IMR-90 (cell line): Measurements from ENCODE around the gene TECTB. TPM values are rescaled to one million over a fixed set of nuclear protein-coding genes. Genes with fewer than 3 reads are reported as not detected.

Experiments used
- ATAC-seq: fragments of 200-7000 bp; cut with Tn5 transposase; 2 replicates; pipeline ENCODE4 v1.9.1; 2020; ENCODE audit warnings: low read depth, mild to moderate bottlenecking, moderate library complexity
- BruUV-seq: library from RNA; stranded (reverse); fragments of 400-500 nt; replicated peaks from 2 replicates; lab custom pipeline; 2021; lab: Mats Ljungman, UMichigan
- CTCF ChIA-PET: fragments of 300-600 bp; formaldehyde crosslinking; extraction: SDS; loops from one replicate; lab custom pipeline; 2021; ENCODE audit warnings: antibody characterized with exemption; lab: Yijun Ruan, JAX
- POLR2A ChIA-PET: fragments of 300-600 bp; sonication (Branson Sonifier 250); formaldehyde crosslinking; loops from one replicate; lab custom pipeline; 2022; ENCODE audit warnings: antibody characterized with exemption; ENCODE audit not compliant: unreplicated experiment; lab: Charles Lee
- DNase-seq: peaks from one replicate; pipeline ENCODE4 v3.0.0; 2013
- H2AFZ ChIP-seq: replicated peaks from 2 replicates; pipeline ENCODE3; 2013; ENCODE audit warnings: low read length, mild to moderate bottlenecking; ENCODE audit not compliant: poor library complexity
- H2AK5ac ChIP-seq: 2 replicates; pipeline ENCODE4 v1.6.1; 2013; ENCODE audit warnings: low read depth, low read length, inconsistent platforms
- H2AK9ac ChIP-seq: replicated peaks from 2 replicates; pipeline ENCODE3; 2013; ENCODE audit warnings: mild to moderate bottlenecking, low read depth, low read length, moderate library complexity; ENCODE audit not compliant: poor library complexity
- H2BK120ac ChIP-seq: 2 replicates; pipeline ENCODE4 v1.6.1; 2013; ENCODE audit warnings: low read depth, low read length, inconsistent platforms
- H2BK15ac ChIP-seq: 3 replicates; pipeline ENCODE4 v1.6.1; 2013; ENCODE audit warnings: low read depth, low read length, inconsistent platforms
- H2BK20ac ChIP-seq: 2 replicates; pipeline ENCODE4 v1.6.1; 2013; ENCODE audit warnings: low read depth, mild to moderate bottlenecking, inconsistent platforms, low read length, moderate library complexity
- H2BK5ac ChIP-seq: 2 replicates; pipeline ENCODE4 v1.6.1; 2013; ENCODE audit warnings: mild to moderate bottlenecking, low read depth, low read length, inconsistent platforms; ENCODE audit not compliant: poor library complexity, severe bottlenecking
- H3K14ac ChIP-seq: replicated peaks from 2 replicates; pipeline ENCODE4 v1.6.1; 2013; ENCODE audit warnings: low read depth, low read length, inconsistent platforms
- H3K18ac ChIP-seq: 2 replicates; pipeline ENCODE4 v1.6.1; 2013; ENCODE audit warnings: low read depth, low read length, control low read depth
- H3K23ac ChIP-seq: 2 replicates; pipeline ENCODE4 v1.6.1; 2013; ENCODE audit warnings: low read depth, low read length, inconsistent platforms
- H3K27ac ChIP-seq: 2 replicates; pipeline ENCODE4 v1.5.1; 2013; ENCODE audit warnings: mild to moderate bottlenecking, control low read depth, low read length; ENCODE audit not compliant: insufficient read depth
- H3K27me3 ChIP-seq: 2 replicates; pipeline ENCODE4 v1.6.1; 2013; ENCODE audit warnings: low read length; ENCODE audit not compliant: control insufficient read depth, insufficient read depth
- H3K36me3 ChIP-seq: 2 replicates; pipeline ENCODE4 v1.6.1; 2013; ENCODE audit warnings: low read length, mixed read lengths; ENCODE audit not compliant: control insufficient read depth, insufficient read depth
- H3K4ac ChIP-seq: 2 replicates; pipeline ENCODE4 v1.6.1; 2013; ENCODE audit warnings: low read depth, low read length, inconsistent platforms
- H3K4me1 ChIP-seq: 2 replicates; pipeline ENCODE4 v1.6.1; 2013; ENCODE audit warnings: low read length, mixed read lengths; ENCODE audit not compliant: control insufficient read depth, insufficient read depth
- H3K4me2 ChIP-seq: 2 replicates; pipeline ENCODE4 v1.6.1; 2013; ENCODE audit warnings: low read depth, mild to moderate bottlenecking, control low read depth, low read length, moderate library complexity
- H3K4me3 ChIP-seq: 2 replicates; pipeline ENCODE4 v1.5.1; 2013; ENCODE audit warnings: low read depth, mild to moderate bottlenecking, control low read depth, low read length, moderate library complexity; ENCODE audit not compliant: insufficient read depth
- H3K56ac ChIP-seq: 2 replicates; pipeline ENCODE4 v1.6.1; 2013; ENCODE audit warnings: low read length, inconsistent platforms; ENCODE audit not compliant: insufficient read depth; ENCODE audit errors: extremely low read depth
- H3K79me1 ChIP-seq, 2 experiments: 2 replicates each; pipeline ENCODE4 v1.6.1; 2013; ENCODE audit warnings: low read length in 2 of 2, inconsistent platforms in 1 of 2, low read depth in 1 of 2
- H3K9ac ChIP-seq: 2 replicates; pipeline ENCODE4 v1.6.1; 2013; ENCODE audit warnings: low read depth, low read length, control low read depth
- H3K9me1 ChIP-seq: 2 replicates; pipeline ENCODE4 v1.6.1; 2013; ENCODE audit warnings: low read length, inconsistent platforms; ENCODE audit not compliant: insufficient read depth
- H3K9me3 ChIP-seq: 2 replicates; pipeline ENCODE4 v1.6.1; 2013; ENCODE audit warnings: low read length; ENCODE audit not compliant: control insufficient read depth, insufficient read depth
- H4K20me1 ChIP-seq: 2 replicates; pipeline ENCODE4 v1.6.1; 2013; ENCODE audit warnings: low read length, inconsistent platforms; ENCODE audit not compliant: insufficient read depth
- H4K5ac ChIP-seq: 2 replicates; pipeline ENCODE4 v1.6.1; 2013; ENCODE audit warnings: mild to moderate bottlenecking, low read depth, low read length, control low read depth
- H4K8ac ChIP-seq, 2 experiments: 2 replicates each; pipeline ENCODE4 v1.6.1; 2013; ENCODE audit warnings: low read depth in 2 of 2, low read length in 2 of 2, control low read depth in 1 of 2, inconsistent platforms in 1 of 2
- H4K91ac ChIP-seq: 2 replicates; pipeline ENCODE4 v1.6.1; 2013; ENCODE audit warnings: low read depth, low read length, inconsistent platforms; ENCODE audit not compliant: insufficient read depth
- BHLHE40 ChIP-seq: fragments of 150-350 bp; IDR thresholded peaks from 2 replicates; pipeline ENCODE4 v1.6.1; 2016; ENCODE audit warnings: mild to moderate bottlenecking, low read depth, low read length
- CEBPB ChIP-seq: IDR thresholded peaks from 2 replicates; pipeline ENCODE4 v1.6.1; 2012; ENCODE audit warnings: low read depth, low read length, improper control_type of control experiment
- CHD1 ChIP-seq: IDR thresholded peaks from 2 replicates; pipeline ENCODE4 v1.6.1; 2012; ENCODE audit warnings: low read depth, low read length, improper control_type of control experiment
- CTCF ChIP-seq: conservative IDR thresholded peaks from 2 replicates; pipeline ENCODE4 v1.5.1; 2012; ENCODE audit warnings: mild to moderate bottlenecking, low read depth, low read length, improper control_type of control experiment
- FOS ChIP-seq: fragments of 150-350 bp; IDR thresholded peaks from 2 replicates; pipeline ENCODE4 v1.6.1; 2016; ENCODE audit warnings: low read depth, low read length
- MAFK ChIP-seq: IDR thresholded peaks from 2 replicates; pipeline ENCODE4 v1.6.1; 2012; ENCODE audit warnings: low read depth, low read length, improper control_type of control experiment
- MAZ ChIP-seq: IDR thresholded peaks from 2 replicates; pipeline ENCODE4 v1.6.1; 2012; ENCODE audit warnings: low read depth, mild to moderate bottlenecking, low read length, improper control_type of control experiment, moderate library complexity, borderline replicate concordance
- MXI1 ChIP-seq: IDR thresholded peaks from 2 replicates; pipeline ENCODE4 v1.6.1; 2012; ENCODE audit warnings: low read depth, mild to moderate bottlenecking, low read length, moderate library complexity, borderline replicate concordance
- NFE2L2 ChIP-seq: fragments of 150-350 bp; IDR thresholded peaks from 2 replicates; pipeline ENCODE4 v1.6.1; 2016; ENCODE audit warnings: low read depth, mild to moderate bottlenecking, low read length
- POLR2A ChIP-seq: IDR thresholded peaks from 2 replicates; pipeline ENCODE4 v1.6.1; 2012; ENCODE audit warnings: mild to moderate bottlenecking, low read depth, low read length
- RAD21 ChIP-seq: IDR thresholded peaks from 2 replicates; pipeline ENCODE4 v1.6.1; 2012; ENCODE audit warnings: low read length, improper control_type of control experiment
- RCOR1 ChIP-seq: IDR thresholded peaks from 2 replicates; pipeline ENCODE4 v1.6.1; 2012; ENCODE audit warnings: mild to moderate bottlenecking, low read length, improper control_type of control experiment; ENCODE audit not compliant: insufficient replicate concordance
- RFX5 ChIP-seq: IDR thresholded peaks from 2 replicates; pipeline ENCODE4 v1.8.0; 2012; ENCODE audit warnings: low read depth, mild to moderate bottlenecking, low read length, moderate library complexity
- SMC3 ChIP-seq: fragments of 150-350 bp; IDR thresholded peaks from 2 replicates; pipeline ENCODE4 v1.6.1; 2016; ENCODE audit warnings: low read depth, mild to moderate bottlenecking, antibody characterized with exemption, low read length, moderate library complexity
- WGBS, 2 experiments: methylation state at CpG; one replicate each; pipeline versions ENCODE4 v1.1.5 to v1.1.7; 2013; ENCODE audit warnings: missing lambda C conversion rate in 2 of 2; ENCODE audit not compliant: insufficient read length in 1 of 2; ENCODE audit errors: extremely low coverage in 2 of 2; 5-methylcytosine and 5-hydroxymethylcytosine counted together
- dilution Hi-C: fragments of 300-500 bp; cut with HindIII; formaldehyde crosslinking; loops from one replicate; pipeline ENCODE4 v1.14.3; 2018; ENCODE audit warnings: low sequenced_read_pairs; ENCODE audit not compliant: unreplicated experiment
- in situ Hi-C: fragments of 300-500 bp; cut with MboI; formaldehyde crosslinking; loops from 3 replicates; pipeline ENCODE4 v1.14.3; 2019; ENCODE audit warnings: low sequenced_read_pairs, inconsistent platforms, mixed read lengths
- intact Hi-C: fragments of 100-400 bp; cut with micrococcal nuclease; formaldehyde crosslinking; loops from 2 replicates; pipeline ENCODE4 v1.10.0; 2022
- polyA plus RNA-seq, 3 experiments: library from polyadenylated mRNA; depleted of rRNA; stranded (reverse); fragments of >200 nt; gene quantifications; 2 replicates each; pipeline ENCODE4 v1.2.3, GENCODE V29; 2012; ENCODE audit warnings: low replicate concordance in 1 of 3
- total RNA-seq: library from RNA; depleted of rRNA; stranded (reverse); fragments of >200 nt; gene quantifications from 2 replicates; pipeline ENCODE4 v1.2.3, GENCODE V29; 2012
- TF ChIP-seq, protein P1 (sequence below): fragments of 150-350 bp; IDR thresholded peaks from 2 replicates; pipeline ENCODE4 v1.6.1; 2017; ENCODE audit warnings: mild to moderate bottlenecking, antibody characterized with exemption, low read length, low read depth
- TF ChIP-seq, protein P2 (sequence below): fragments of 150-350 bp; IDR thresholded peaks from 2 replicates; pipeline ENCODE4 v1.6.1; 2016; ENCODE audit warnings: low read depth, mild to moderate bottlenecking, low read length, moderate library complexity, borderline replicate concordance

The TECTB gene
- total and polyA plus RNA-seq, 2 of the 4 experiments (the other 2 are of a cell fraction) = not detected

GRCh38 chr10:112250555-112250954 lies 32.6 kb upstream of the TECTB start:
- no peak for TF ChIP-seq RAD21
- TF ChIP-seq POLR2A = no peak
- no peak for TF ChIP-seq MXI1
- TF ChIP-seq BHLHE40 = no peak
- TF ChIP-seq NFE2L2 = no peak
- TF ChIP-seq MAZ = no peak
- TF ChIP-seq, protein P1, sequence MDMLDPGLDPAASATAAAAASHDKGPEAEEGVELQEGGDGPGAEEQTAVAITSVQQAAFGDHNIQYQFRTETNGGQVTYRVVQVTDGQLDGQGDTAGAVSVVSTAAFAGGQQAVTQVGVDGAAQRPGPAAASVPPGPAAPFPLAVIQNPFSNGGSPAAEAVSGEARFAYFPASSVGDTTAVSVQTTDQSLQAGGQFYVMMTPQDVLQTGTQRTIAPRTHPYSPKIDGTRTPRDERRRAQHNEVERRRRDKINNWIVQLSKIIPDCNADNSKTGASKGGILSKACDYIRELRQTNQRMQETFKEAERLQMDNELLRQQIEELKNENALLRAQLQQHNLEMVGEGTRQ = no peak
- no peak for TF ChIP-seq RCOR1
- TF ChIP-seq, protein P2, sequence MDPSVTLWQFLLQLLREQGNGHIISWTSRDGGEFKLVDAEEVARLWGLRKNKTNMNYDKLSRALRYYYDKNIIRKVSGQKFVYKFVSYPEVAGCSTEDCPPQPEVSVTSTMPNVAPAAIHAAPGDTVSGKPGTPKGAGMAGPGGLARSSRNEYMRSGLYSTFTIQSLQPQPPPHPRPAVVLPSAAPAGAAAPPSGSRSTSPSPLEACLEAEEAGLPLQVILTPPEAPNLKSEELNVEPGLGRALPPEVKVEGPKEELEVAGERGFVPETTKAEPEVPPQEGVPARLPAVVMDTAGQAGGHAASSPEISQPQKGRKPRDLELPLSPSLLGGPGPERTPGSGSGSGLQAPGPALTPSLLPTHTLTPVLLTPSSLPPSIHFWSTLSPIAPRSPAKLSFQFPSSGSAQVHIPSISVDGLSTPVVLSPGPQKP = no peak
- no peak for TF ChIP-seq SMC3
- no peak for TF ChIP-seq CTCF
- no peak for TF ChIP-seq CHD1
- no peak for TF ChIP-seq MAFK
- TF ChIP-seq CEBPB = no peak
- TF ChIP-seq RFX5 = no peak
- TF ChIP-seq FOS = no peak
- Histone ChIP-seq H4K20me1 (no peaks in the 10 kb centered on the region), H3K14ac (no peak overlapping the region), H3K4me1 (no peaks in the 10 kb centered on the region), H3K4me3 (no peak overlapping the region), H3K27ac (no peak overlapping the region; the same call in 1 of the 2 replicates), H2BK20ac (no peak overlapping the region), H3K4ac (no peak overlapping the region), H3K79me1 (no peaks in the 10 kb centered on the region), H2BK5ac (no peak overlapping the region), H3K27me3 (no peaks in the 10 kb centered on the region), H2AFZ (no peak overlapping the region), H3K9me3 (peaks cover 8% of the 10 kb centered on the region), H3K9me1 (no peaks in the 10 kb centered on the region), H2AK9ac (no peak overlapping the region), H2BK15ac (no peak overlapping the region), H3K56ac (no peak overlapping the region), H4K5ac (no peak overlapping the region), H3K23ac (no peak overlapping the region), H3K9ac (no peak overlapping the region), H2BK120ac (no peak overlapping the region), H3K18ac (no peak overlapping the region), H4K91ac (no peak overlapping the region), H2AK5ac (no peak overlapping the region), H3K36me3 (no peaks in the 10 kb centered on the region), H4K8ac (no peak overlapping the region), H3K4me2 (no peak overlapping the region)
- no TSS peak for BruUV-seq
- in situ Hi-C loops (no loop called here), dilution Hi-C loops (no loop called here), intact Hi-C loops (no loop called here)
- ChIA-PET CTCF (no interaction called here), POLR2A (no interaction called here)
- DNase-seq (peak; percentile 81), ATAC-seq (peak; percentile 40; the same call in 1 of the 2 replicates)
- no CpG with 5 or more reads among the region's 2 CpGs for WGBS, 2 experiments
